GM23338 (cell line): ENCODE data around the gene KCNT1.

Source experiments
- CTCF ChIP-seq, 2 experiments: fragments of 200-600 bp in 1 of 2; sonication (generic) in 1 of 2; conservative IDR thresholded peaks; 2 replicates each; pipeline versions ENCODE4 v1.5.1 to v1.6.1; 2016 to 2017; ENCODE audit warnings: antibody characterized with exemption in 2 of 2, low read depth in 2 of 2, mild to moderate bottlenecking in 2 of 2, moderate library complexity in 1 of 2
- EZH2 ChIP-seq: fragments of 200-600 bp; sonication (generic); IDR thresholded peaks from one replicate; pipeline ENCODE4 v1.8.0; 2017; ENCODE audit warnings: antibody characterized with exemption, mild to moderate bottlenecking, low read depth; ENCODE audit not compliant: unreplicated experiment
- EZH2phosphoT487 ChIP-seq: fragments of 200-600 bp; sonication (generic); IDR thresholded peaks from one replicate; pipeline ENCODE4 v1.8.1; 2018; ENCODE audit warnings: antibody characterized with exemption; ENCODE audit not compliant: unreplicated experiment
- JUNB ChIP-seq: IDR thresholded peaks from one replicate; pipeline ENCODE4 v1.6.1; 2016; ENCODE audit warnings: antibody characterized with exemption; ENCODE audit not compliant: unreplicated experiment
- POLR2AphosphoS5 ChIP-seq: IDR thresholded peaks from 2 replicates; pipeline ENCODE4 v1.6.1; 2016; ENCODE audit warnings: antibody characterized with exemption, low read depth
- TF ChIP-seq, protein P1 (sequence below): IDR thresholded peaks from one replicate; pipeline ENCODE4 v1.6.1; 2018; ENCODE audit warnings: antibody characterized with exemption; ENCODE audit not compliant: unreplicated experiment

GRCh38 chr9:135774239-135774747 lies 72.3 kb downstream of the KCNT1 start:
- no peak for TF ChIP-seq POLR2AphosphoS5
- TF ChIP-seq EZH2 = no peak
- no peak for TF ChIP-seq CTCF (conservative IDR thresholded peaks at IDR 0.05; ENCODE audit: low read depth in 2 of 2)
- TF ChIP-seq, protein P1, sequence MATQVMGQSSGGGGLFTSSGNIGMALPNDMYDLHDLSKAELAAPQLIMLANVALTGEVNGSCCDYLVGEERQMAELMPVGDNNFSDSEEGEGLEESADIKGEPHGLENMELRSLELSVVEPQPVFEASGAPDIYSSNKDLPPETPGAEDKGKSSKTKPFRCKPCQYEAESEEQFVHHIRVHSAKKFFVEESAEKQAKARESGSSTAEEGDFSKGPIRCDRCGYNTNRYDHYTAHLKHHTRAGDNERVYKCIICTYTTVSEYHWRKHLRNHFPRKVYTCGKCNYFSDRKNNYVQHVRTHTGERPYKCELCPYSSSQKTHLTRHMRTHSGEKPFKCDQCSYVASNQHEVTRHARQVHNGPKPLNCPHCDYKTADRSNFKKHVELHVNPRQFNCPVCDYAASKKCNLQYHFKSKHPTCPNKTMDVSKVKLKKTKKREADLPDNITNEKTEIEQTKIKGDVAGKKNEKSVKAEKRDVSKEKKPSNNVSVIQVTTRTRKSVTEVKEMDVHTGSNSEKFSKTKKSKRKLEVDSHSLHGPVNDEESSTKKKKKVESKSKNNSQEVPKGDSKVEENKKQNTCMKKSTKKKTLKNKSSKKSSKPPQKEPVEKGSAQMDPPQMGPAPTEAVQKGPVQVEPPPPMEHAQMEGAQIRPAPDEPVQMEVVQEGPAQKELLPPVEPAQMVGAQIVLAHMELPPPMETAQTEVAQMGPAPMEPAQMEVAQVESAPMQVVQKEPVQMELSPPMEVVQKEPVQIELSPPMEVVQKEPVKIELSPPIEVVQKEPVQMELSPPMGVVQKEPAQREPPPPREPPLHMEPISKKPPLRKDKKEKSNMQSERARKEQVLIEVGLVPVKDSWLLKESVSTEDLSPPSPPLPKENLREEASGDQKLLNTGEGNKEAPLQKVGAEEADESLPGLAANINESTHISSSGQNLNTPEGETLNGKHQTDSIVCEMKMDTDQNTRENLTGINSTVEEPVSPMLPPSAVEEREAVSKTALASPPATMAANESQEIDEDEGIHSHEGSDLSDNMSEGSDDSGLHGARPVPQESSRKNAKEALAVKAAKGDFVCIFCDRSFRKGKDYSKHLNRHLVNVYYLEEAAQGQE = no peak
- no peak for TF ChIP-seq JUNB
- TF ChIP-seq EZH2phosphoT487 = no peak
